Ectodermal cell (in vitro differentiated cells): ENCODE data around the gene USPL1.

Experiments used
- H3K27ac ChIP-seq: 2 replicates; pipeline ENCODE4 v1.7.0; 2013; ENCODE audit warnings: mild to moderate bottlenecking, low read depth, low read length; ENCODE audit not compliant: insufficient read depth, poor library complexity, severe bottlenecking
- H3K27me3 ChIP-seq: 2 replicates; pipeline ENCODE4 v1.7.0; 2013; ENCODE audit warnings: mild to moderate bottlenecking, low read length; ENCODE audit not compliant: insufficient read depth, control insufficient read depth, poor library complexity, severe bottlenecking
- H3K36me3 ChIP-seq: one replicate; pipeline ENCODE4 v1.7.0; 2013; ENCODE audit warnings: low read length; ENCODE audit not compliant: control insufficient read depth, insufficient read depth
- H3K4me1 ChIP-seq: one replicate; pipeline ENCODE4 v1.7.0; 2013; ENCODE audit warnings: low read length; ENCODE audit not compliant: control insufficient read depth, insufficient read depth
- H3K4me3 ChIP-seq: 2 replicates; pipeline ENCODE4 v1.7.0; 2013; ENCODE audit warnings: low read depth, low read length, control low read depth; ENCODE audit not compliant: insufficient read depth
- H3K9me3 ChIP-seq: 2 replicates; pipeline ENCODE4 v1.7.0; 2013; ENCODE audit warnings: mild to moderate bottlenecking, low read length, moderate library complexity; ENCODE audit not compliant: control insufficient read depth
- WGBS, 2 experiments: methylation state at CpG; one replicate each; pipeline ENCODE4 v1.1.7; 2013; ENCODE audit warnings: missing lambda C conversion rate in 2 of 2; 5-methylcytosine and 5-hydroxymethylcytosine counted together

The USPL1 gene

DNA sequence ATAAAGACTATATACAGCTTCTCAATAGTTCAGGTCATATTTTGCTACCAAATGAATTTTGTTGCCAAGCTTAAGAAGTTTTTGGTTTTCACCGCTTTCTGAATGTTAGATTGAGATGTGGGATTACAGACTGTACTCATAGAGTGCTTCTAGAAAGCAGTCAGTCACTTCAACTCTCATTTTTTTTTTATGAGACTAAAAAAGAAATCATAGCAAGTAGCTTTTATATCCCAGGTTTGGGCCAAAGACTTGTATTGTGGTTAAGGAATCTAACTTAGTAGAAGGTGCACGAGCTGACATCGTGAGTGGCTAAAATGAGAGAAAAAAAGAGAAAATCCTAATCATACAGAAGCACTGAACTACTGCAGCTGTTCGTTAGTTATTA lies 2.2 kb upstream of the USPL1 start:
- Histone ChIP-seq H3K9me3 (no peaks in the 10 kb centered on the region), H3K27ac (no peak overlapping the region), H3K27me3 (no peaks in the 10 kb centered on the region), H3K4me1 (peaks cover 14% of the 10 kb centered on the region), H3K4me3 (peak overlapping the region; percentile 91), H3K36me3 (no peaks in the 10 kb centered on the region)
- WGBS, 2 experiments = 84% methylated on average over 3 to 4 of the region's 4 CpGs

DNA sequence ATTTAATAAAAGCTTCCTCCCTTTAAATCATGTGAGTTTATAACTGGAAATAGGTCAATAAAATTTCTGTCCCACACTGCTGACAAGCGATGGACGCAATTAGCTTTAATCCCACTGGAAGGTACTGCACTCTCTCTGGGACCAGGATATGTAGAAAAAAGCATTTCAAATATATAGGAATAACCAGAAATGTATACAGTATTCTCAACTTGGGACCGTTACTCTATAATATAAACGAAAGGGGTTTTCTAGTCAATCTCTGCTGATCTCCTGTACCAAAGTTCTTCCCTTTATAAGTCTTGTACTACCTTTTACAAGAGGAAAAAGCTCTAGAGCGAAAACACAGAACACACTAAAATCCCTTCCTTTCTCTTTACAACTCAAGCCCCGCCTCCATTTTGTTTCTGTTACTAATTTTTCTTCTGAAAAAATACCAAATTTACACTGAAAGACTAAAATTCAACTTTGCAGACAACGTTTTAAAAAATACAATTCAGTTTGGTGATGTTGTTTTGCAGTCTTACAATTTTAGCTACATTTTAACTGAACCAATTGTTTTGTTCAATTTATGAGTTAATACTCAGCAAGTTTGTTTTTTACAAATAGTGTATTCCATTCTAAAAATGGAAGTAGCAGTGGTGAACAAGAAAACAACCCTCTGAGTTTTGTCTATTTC lies 1.7 kb upstream of the USPL1 start:
- Histone ChIP-seq H3K27ac (no peak overlapping the region), H3K36me3 (no peaks in the 10 kb centered on the region), H3K9me3 (no peaks in the 10 kb centered on the region), H3K4me3 (peak overlapping the region; percentile 91), H3K4me1 (peaks cover 14% of the 10 kb centered on the region), H3K27me3 (no peaks in the 10 kb centered on the region)
- 48 to 50% methylated on average over 6 to 7 of the region's 7 CpGs for WGBS, 2 experiments

DNA sequence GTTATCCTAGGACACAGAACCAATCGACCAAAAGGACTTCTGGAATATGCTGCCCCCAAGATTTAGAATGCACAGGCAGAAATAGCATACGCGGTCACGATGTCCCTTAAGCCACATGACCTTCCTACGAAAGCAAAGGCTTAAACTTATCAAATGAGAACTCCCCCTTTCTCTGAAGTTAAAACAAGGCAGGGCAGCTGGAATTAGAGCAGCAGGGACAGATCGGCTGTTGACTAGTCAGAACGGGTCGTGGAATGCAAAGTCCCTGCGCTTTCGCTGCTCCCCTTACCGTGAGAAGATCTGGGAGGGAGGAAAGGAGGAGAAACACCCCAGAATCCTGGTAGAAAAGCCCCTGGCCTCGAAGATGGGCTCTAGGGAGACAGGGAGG lies 799 bp upstream of the USPL1 start:
- peaks cover 14% of the 10 kb centered on the region for H3K4me1 ChIP-seq
- 0% methylated on average over 12 of the region's 12 CpGs for WGBS, 2 experiments
- peak overlapping the region; percentile 91 for H3K4me3 ChIP-seq
- no peaks in the 10 kb centered on the region for H3K9me3 ChIP-seq
- no peaks in the 10 kb centered on the region for H3K27me3 ChIP-seq
- H3K36me3 ChIP-seq = no peaks in the 10 kb centered on the region
- H3K27ac ChIP-seq = peak overlapping the region; percentile 100

DNA sequence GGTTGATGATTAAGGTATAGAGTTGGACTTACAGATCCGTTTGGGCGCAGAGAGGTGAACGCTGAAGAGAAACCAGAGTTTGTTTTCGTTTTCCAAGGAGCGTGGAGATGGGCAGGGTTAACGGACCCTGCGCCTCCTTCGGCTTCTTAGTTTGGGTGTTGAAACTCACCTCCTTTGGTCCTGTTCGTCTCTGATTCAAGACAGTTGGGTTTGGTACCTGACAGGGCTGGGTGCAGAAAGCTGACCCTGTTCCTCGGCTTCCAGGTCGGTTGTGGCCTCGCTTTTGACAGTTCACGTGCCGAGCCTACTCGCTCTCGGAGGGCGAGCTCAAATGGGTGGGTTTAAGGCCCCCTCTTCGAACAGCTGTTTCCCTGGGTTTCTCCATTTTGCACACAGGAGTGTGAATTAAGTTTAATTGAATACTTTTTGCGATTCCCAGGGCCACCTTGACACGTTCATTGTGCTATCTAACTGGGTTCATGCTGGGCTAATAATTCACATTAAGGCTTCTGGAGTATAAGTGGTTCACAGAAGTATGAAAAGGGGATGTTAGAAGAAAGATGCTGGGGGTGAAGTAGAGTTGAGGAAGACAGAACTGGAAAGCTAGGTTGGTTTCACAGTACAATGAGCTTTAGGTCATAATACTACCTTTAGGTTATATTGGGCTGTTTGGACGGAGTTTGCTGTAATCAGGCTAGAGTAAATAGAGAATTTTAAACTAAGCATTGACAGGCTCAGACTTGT lies 638 bp downstream of the USPL1 start:
- WGBS, 2 experiments = 3% methylated on average over 21 of the region's 21 CpGs
- H3K4me3 ChIP-seq = peak overlapping the region; percentile 91
- H3K4me1 ChIP-seq = peaks cover 14% of the 10 kb centered on the region
- peaks cover 11% of the 10 kb centered on the region for H3K36me3 ChIP-seq
- H3K27ac ChIP-seq = peak overlapping the region; percentile 62
- H3K9me3 ChIP-seq = no peaks in the 10 kb centered on the region
- no peaks in the 10 kb centered on the region for H3K27me3 ChIP-seq

DNA sequence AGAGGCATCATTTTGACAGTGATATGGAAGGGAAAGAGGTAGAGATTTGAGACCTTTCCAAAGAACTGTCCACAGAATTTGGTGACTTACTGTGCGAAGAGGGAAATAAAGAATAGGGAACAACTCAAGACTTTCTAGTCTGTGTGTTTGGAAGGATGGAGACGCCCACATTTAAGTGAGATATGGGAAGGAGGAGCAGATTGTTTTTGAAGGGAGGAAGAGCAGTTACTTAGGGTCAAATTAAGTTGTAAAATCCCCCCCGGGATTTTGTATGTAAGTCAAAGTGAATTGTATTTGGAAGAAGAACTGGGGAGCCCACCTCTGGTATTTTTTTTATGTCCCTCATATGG lies 1.2 kb downstream of the USPL1 start:
- Histone ChIP-seq H3K27me3 (no peaks in the 10 kb centered on the region), H3K27ac (no peak overlapping the region), H3K4me3 (peak overlapping the region; percentile 91), H3K9me3 (no peaks in the 10 kb centered on the region), H3K4me1 (peaks cover 14% of the 10 kb centered on the region), H3K36me3 (peaks cover 16% of the 10 kb centered on the region)
- 70 to 73% methylated on average over 3 of the region's 3 CpGs for WGBS, 2 experiments

DNA sequence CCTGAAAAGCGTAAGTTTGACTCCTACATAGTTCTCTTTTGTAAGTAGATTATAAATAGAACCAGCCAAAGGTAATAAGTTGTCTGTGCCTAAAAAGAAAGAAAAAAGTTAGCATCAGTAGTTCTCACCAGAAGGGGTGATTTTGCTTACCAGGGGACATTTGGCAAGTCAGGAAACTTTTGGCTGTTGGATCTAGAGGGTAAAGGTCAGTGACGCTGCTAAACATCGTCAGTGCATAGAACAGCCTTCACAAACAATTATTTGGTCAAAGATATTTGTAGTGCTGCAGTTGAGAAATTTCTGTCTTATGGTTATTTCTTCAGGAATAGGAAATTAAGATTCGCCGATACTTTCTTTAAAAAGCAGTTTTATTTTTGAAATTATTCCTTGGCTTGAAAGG lies 2.0 kb downstream of the USPL1 start:
- 88 to 91% methylated on average over 5 of the region's 5 CpGs for WGBS, 2 experiments
- no peak overlapping the region for H3K4me3 ChIP-seq
- H3K27me3 ChIP-seq = no peaks in the 10 kb centered on the region
- H3K4me1 ChIP-seq = peaks cover 14% of the 10 kb centered on the region
- H3K9me3 ChIP-seq = no peaks in the 10 kb centered on the region
- H3K27ac ChIP-seq = no peak overlapping the region
- H3K36me3 ChIP-seq = peaks cover 17% of the 10 kb centered on the region

DNA sequence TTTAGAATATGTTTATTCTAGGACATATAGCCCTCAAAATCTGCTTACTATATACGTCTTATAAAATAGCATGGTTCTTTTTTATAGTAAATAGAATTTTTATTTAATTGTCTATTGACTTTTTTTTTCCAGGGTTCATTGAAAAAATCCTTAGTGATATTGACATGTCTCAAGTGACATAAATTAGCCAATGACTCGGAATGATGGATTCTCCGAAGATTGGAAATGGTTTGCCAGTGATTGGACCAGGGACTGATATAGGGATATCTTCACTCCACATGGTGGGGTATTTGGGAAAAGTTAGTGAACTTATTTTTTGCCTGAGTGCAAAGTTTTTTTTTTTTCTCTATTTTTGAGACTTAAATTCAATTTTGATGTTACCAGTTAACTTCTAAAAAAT lies 3.2 kb downstream of the USPL1 start:
- H3K27ac ChIP-seq = no peak overlapping the region
- H3K36me3 ChIP-seq = peaks cover 17% of the 10 kb centered on the region
- WGBS, 2 experiments = 94 to 98% methylated on average over 2 of the region's 3 CpGs
- H3K4me1 ChIP-seq = peaks cover 8% of the 10 kb centered on the region
- H3K9me3 ChIP-seq = no peaks in the 10 kb centered on the region
- H3K27me3 ChIP-seq = no peaks in the 10 kb centered on the region
- H3K4me3 ChIP-seq = no peak overlapping the region

DNA sequence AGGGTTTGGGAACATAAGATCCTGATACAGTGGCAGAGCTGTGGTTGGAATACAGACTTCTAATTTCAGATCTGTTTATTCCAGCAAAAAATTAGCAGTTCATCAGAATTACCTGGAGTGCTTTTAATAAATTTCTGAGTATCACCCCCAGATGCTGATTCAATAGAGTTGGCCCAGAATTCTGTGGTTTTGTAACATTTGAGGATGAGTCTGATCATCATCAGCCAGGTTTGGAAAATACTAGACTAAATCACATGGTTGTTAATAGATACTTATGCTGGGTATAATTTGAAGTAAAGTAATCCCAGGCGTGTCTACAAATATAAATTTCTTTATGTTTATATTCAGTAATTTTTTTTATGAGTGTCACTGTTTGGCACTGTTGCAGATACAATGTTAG lies 4.8 kb downstream of the USPL1 start:
- Histone ChIP-seq H3K4me1 (peaks cover 8% of the 10 kb centered on the region), H3K27ac (no peak overlapping the region), H3K36me3 (peaks cover 17% of the 10 kb centered on the region), H3K27me3 (no peaks in the 10 kb centered on the region), H3K9me3 (no peaks in the 10 kb centered on the region), H3K4me3 (no peak overlapping the region)
- no CpG with 5 or more reads among the region's 1 CpG for WGBS, 2 experiments

DNA sequence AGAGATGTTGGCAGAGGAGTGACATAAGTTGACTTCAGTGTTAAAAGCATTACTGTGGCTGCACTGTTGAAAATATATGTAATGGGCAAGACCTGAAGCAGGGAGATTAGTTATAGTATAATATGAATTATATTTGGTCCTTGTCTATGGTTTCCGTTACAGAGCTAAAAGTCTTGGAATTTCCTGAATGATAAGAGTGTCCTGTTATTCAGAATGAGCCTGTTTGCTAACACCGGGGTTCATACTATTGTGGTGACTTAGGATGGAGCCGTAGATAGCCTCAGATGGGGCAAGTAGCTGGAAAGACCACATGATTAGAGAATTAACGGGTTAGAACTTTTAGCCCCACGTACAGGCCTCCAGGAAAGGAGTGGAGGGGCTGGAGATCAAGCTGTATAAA lies 5.7 kb downstream of the USPL1 start:
- no peak overlapping the region for H3K4me3 ChIP-seq
- no peaks in the 10 kb centered on the region for H3K27me3 ChIP-seq
- peaks cover 8% of the 10 kb centered on the region for H3K4me1 ChIP-seq
- peaks cover 17% of the 10 kb centered on the region for H3K36me3 ChIP-seq
- no peak overlapping the region for H3K27ac ChIP-seq
- no peaks in the 10 kb centered on the region for H3K9me3 ChIP-seq
- WGBS, 2 experiments = 75 to 78% methylated on average over 5 of the region's 5 CpGs

DNA sequence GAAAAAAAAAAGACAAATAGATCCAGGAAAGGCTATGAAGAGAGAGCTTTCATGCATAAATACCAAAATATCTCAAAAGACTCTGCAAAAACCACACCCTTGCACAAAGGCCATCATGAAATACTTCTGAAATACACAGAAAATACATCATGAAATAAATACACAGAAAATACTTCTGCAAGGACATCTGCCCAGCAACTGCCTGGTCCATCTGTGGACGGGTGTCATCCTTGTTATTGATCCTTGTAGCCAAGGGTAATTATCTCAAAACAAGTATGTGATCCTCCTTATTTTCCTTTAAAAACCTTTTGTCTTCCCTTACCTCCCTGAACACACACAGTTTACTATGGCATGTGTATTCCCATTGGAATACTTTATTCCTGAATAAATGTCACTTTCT lies 6.9 kb downstream of the USPL1 start:
- Histone ChIP-seq H3K36me3 (peaks cover 17% of the 10 kb centered on the region), H3K27me3 (no peaks in the 10 kb centered on the region), H3K27ac (no peak overlapping the region), H3K9me3 (no peaks in the 10 kb centered on the region), H3K4me1 (peaks cover 5% of the 10 kb centered on the region), H3K4me3 (no peak overlapping the region)
- WGBS, 2 experiments = 89 to 97% methylated on average over 1 of the region's 1 CpG
